Lung microvascular endothelial cell (primary cell): ENCODE data around the gene BNIP3. TPM values are rescaled to one million over a fixed set of nuclear protein-coding genes. Genes with fewer than 3 reads are reported as not detected.
"Not testable (repeated sequence)": the region's sequence is repeated elsewhere in the genome, so short reads cannot be mapped to it uniquely, and the experiment has no call there.

Experiments used
- DNase-seq, 2 donors: peaks; one replicate each; pipeline versions ENCODE4 v3.0.0 to v3.0.0-alpha.2; 2010; ENCODE audit warnings: low read depth in 2 of 2
- total RNA-seq: library from RNA; depleted of rRNA; stranded (reverse); fragments of >200 nt; gene quantifications from 2 replicates; pipeline ENCODE4 v1.2.1, GENCODE V29; 2014

The BNIP3 gene
- total RNA-seq, 1 donor from 2014 or later, result 56.2 TPM

DNA sequence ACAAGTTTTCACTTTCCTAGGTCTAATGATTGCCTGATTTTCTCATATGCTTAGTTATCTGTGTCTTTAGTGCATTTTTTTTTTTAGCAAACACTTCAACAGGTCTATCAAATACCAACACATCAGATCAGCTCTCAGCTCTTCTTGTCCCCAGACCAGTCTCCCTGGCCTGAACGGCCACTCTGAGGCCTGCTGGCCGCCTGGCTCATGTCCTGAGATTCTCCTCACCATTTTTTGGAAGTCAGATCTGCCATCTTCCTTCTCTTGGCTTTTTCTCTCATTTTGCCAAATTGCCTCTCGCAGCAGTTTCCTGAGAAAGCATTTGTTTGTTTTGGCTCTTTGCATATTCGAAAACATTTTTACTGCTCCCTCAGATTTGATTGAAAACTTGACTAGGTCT is 51.6 kb downstream of the BNIP3 start:
- DNase-seq, result no peak

DNA sequence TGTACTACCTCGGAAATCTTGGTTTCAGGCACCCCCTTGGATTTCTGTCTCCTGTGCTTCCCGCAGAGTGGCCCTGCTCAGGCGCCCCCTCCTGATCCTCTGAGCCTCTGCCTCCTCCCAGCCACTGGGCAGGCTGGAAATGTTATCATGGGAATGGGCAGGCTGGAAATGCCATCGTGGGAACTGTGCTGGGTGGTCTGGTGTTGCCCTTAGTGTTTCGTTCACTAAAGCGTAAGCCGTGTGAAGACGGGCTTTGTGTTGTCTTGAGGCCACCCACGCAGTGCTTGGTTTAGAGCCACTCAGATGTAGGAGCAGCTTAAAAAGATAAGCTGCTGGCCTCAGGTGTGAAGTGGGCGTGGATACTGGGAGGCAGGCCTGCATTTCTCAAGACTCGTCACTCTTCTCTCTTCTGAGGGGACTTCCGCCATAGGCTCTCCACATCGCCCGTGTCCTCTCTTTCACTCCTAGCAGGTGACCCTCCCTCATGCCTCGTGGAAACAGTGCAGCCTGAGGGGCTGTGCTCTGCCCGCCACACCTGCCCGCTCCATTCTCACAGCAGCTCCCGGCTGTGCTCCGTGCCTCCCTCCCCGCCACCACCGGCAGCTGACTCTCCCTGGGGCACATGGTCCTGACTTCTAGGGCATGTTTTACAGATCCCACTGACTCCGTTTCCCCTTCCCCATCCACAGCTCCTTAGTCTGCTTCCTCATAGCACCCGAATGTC is 52.4 kb downstream of the BNIP3 start:
- DNase-seq, result no peak

DNA sequence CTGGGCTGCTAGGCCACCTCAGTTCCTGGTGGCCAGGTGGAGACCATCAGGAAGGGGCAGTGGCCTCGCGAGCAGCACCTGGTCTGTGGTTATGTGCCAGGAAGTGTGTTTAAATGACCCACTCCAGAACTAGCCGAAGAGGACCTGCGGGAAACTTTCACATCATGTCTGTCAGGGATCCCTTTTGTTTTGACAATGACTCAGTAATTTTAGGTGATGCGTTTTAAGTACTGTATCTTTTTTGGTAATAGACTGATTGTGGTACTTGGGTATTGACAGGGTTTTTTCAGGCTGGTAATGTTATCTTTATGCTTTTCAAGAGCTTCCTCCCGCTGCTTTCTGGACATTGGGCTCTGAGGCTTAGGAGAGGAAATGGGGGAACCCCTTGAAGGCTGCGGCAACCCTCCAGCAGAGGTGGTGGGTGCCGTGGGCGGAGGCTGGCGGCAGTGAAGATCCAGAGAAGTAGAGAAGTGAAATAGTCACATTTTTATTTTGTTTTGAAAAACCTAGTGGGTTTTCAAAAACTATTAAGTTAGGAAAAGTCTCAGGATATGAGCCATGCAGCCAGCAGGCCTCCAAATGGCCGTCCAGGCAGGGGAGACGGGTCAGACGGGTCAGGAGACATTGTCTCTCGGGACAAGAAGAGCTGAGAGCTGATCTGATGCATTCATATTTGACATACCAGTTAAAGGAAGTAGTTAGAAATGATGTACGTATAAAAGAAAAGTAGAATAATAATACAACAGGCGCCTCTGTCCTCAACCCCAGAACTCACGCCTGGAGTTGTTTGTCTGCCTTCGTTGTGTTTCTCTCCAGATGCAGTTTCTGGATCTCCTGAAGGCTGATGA is 53.3 kb downstream of the BNIP3 start:
- peak; percentile 52 to 65 for DNase-seq

DNA sequence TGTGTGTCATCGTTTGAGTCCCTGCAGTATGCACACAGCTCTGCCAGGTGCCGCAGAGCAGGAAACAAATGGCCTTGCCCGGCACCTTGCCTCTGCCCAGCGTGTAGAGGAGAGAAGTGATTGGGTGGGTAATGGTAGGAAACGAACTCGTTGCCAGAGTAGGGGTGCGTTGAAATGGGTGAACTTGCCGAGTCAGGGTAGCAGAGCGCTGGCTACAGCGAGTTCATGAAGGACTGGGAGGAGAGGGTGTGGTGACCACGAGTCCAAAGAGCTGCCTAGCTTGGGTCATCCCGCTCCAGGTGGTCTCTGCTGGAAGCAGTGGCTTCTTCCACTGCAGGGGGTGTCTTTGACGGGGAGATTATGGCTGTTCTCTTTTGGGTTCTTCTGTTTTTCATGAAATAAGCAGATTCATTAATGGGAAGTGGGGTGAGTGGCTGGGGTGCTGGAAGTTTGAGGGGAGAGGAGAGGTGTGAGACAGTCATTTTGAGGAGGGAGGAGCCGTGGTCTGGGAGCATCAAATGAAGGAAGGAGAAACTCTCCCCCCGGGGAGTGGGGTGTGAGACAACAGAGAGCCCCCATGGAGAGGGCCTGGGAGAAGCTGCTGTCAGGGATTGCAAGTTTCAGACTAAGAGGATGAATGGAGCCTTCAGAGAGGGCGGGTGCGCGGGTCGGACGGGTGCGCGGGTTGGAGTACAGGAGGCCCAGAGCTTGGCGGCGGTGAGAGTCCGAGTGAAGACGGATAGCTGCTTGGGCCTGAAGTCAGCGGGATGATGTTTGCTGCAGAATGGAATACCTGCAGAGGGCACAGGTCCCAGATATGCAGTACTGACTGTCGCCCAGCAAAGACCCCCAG is 54.8 kb downstream of the BNIP3 start:
- no peak for DNase-seq

DNA sequence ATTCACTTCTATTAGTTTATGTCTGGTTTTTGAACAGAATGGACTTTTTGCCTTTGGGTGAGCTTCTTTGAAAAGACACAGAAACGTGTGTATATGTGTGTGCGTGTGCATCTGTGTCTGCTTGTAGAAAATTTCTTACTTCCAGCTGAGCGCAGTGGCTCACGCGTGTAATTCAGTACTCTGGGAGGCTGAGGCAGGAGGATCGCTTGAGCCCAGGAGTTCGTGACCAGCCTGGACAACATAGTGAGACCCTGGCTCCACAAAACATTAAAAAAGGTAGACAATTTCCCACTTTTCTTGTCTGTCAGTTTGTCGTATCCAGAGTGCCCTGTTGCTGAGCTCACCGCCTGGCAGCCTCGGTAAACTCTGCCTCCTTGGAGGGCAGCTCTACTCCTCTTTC is 55.5 kb downstream of the BNIP3 start:
- DNase-seq, result no peak

DNA sequence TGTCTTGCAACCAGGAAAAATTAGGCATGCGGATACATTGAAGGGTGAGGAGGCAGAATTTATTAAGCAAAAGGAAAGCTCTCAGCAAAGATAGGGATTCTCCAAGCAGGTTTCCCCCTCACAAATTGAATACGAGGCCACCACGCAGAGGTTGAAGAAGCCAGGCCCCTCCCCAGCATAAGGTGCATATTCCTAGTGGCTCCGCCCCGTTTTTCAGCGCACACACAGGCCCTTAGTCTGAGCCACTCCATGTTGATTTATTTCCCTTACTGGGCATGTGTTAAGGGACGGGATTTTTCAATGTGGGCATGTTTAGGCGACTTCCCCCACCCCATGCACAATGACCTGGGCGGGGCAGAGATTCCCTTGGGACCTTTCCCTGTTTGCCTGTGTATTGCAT is 56.0 kb downstream of the BNIP3 start:
- no peak for DNase-seq

DNA sequence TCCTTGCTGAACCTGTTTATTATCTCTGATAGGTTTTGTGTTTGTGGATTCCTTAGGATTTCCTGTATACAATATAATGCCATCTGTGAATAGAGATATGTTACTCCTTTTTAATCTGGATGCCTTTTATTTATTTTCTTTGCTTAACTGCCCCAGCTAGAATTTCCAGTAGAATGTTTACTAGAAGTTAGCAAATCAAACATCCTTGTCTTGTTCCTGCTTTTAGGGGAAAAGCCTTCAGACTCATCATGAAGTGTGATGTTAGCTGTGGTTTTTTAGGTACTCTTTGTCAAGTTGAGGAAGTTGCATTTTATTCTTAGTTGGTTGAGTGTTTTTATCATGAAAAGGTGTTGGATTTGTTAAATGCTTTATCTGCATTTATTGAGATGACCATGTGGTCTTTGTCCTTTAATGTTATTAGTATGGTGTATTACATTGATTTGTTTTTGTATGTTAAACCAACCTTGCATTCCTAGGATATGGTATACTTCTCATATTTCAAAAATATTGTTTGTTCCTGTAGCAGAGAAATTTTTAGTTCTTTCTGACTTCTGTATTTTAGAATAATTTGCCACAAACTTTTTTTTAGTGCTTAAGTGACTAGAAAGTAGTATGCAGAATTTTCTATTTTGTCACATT is 56.6 kb downstream of the BNIP3 start:
- DNase-seq, result no peak

DNA sequence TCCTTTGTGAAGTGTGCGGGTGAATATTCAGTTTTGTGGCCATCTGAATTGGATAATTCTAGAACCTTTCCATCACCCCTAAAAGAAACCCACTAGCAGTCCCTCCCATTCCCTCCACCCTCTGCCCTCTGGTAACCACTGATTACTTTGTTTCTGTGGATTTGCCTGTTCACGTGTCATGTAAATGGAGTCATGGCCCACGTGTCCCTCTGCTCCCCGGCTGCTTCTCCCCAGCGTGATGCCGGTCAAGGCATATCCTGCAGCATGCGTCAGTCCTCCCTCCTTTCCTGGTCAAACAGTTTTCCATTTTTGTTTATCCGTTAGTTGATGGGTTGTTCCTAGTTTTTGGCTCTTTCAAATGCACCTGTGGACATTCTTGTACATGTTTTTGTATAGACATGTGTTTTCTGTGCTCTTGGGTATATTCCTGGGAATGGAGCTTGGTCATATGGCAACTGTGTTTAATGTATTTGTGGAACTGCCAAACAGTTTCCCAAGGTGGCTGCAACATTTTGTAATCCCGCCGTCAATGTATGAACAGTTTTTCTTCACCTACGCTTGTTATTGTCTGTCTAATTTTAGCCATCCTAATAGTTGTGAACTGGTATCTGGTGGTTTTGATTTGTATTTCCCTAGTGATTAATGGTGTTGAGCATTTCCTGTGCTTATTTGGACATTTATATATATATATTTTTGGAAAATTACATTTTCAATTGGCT is 58.5 kb downstream of the BNIP3 start:
- no peak for DNase-seq

DNA sequence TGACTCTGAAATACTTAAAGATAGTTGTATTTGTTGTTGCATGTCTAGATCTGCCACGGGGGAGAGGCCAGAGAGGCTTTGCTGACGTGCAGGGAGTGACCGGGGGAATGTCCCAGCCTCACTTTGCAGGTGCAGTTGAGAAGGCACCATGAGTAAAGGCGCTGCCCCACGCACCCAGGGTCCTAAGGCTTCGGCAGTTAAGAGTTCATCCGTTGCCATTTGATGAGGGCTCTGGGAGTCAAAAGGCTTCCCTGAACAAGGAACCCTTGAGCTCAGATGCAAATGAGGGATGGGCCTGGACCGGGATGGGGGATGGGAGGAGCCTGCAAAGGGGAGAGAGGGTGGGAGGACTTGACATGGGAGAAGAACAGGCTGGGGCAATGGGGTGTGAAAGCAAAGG is 60.5 kb downstream of the BNIP3 start:
- DNase-seq, result no peak

DNA sequence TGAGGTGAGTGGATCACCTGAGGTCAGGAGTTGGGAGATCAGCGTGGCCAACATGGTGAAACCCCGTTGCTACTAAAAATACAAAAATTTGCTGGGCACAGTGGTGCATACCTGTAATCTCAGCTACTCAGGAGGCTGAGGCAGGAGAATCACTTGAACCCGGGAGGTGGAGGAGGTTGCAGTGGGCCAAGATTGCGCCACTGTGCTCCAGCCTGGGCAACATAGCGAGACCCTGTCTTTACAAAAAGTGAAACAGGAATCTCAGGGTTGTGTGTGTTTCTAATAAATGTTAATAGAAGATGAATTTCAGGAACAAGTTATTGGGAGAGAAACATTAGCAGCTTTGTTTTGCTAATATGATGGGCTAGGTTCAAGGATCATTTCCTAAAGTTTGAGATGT is 61.0 kb downstream of the BNIP3 start:
- DNase-seq, result no peak

DNA sequence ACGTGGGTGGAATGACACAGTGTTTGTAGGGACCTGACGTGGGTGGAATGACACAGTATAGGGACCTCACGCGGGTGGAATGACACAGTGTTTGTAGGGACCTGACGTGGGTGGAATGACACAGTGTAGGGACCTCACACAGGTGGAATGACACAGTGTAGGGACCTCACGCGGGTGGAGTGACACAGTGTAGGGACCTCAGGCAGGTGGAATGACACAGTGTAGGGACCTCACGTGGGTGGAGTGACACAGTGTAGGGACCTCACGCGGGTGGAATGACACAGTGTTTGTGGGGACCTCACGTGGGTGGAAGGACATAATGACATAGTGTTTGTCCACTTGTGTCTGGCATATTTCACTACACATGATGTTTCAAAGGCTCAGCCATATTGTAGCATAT is 61.6 kb downstream of the BNIP3 start:
- DNase-seq, result no peak

DNA sequence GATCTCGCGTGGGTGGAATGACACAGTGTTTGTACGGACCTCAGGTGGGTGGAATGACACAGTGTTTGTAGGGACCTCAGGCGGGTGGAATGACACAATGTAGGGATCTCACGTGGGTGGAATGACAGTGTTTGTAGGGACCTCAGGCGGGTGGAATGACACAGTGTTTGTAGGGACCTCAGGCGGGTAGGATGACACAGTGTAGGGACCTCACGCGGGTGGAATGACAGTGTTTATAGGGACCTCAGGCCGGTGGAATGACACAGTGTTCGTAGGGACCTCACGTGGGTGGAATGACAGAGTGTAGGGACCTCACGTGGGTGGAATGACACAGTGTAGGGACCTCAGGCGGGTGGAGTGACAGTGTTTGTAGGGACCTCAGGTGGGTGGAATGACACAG is 62.3 kb downstream of the BNIP3 start:
- not testable (repeated sequence) for DNase-seq

Other genes with a start within 250 kb of the BNIP3 start
- gene PPP2R2D, start 80.9 kb downstream of the BNIP3 start, total RNA-seq, result 17.2 and 28.8 TPM in 2 replicates
- gene JAKMIP3, start 84.0 kb upstream of the BNIP3 start, total RNA-seq, result under 0.01 and 0.20 TPM in 2 replicates
- 0.40 and 11.8 TPM in 2 replicates for gene DPYSL4, start 205.0 kb upstream of the BNIP3 start, total RNA-seq